HG03045 (cell line): ENCODE measurements around the gene PLP1.
"Not testable (repeated sequence)": the region's sequence is repeated elsewhere in the genome, so short reads cannot be mapped to it uniquely, and the experiment has no call there.

Source experiments
- ATAC-seq: cut with Tn5 transposase; IDR thresholded peaks from one replicate; pipeline ENCODE4 v1.9.1; 2021; ENCODE audit warnings: mild to moderate bottlenecking, moderate library complexity; ENCODE audit not compliant: unreplicated experiment

PLP1 gene

GRCh38 chrX:103776546-103776945 lies at the start of gene PLP1:
Gene PLP1, plus strand, starts transcription at chrX:103776840. Its CDS starts 156 bp downstream, at chrX:103776996.
- ATAC-seq: no peak

GRCh38 chrX:103727115-103727514 lies 49.5 kb upstream of the PLP1 start:
- ATAC-seq: no peak

GRCh38 chrX:103729015-103729414 lies 47.6 kb upstream of the PLP1 start:
- ATAC-seq: no peak

GRCh38 chrX:103730147-103730795 lies 46.4 kb upstream of the PLP1 start:
- ATAC-seq: no peak

- ATAC-seq: no peak
Observed at GRCh38 chrX:103730796-103731493, 45.7 kb upstream of the PLP1 start.

GRCh38 chrX:103733017-103733416 lies 43.6 kb upstream of the PLP1 start:
- ATAC-seq: no peak

- ATAC-seq: no peak
Observed at GRCh38 chrX:103734125-103734760, 42.4 kb upstream of the PLP1 start.

GRCh38 chrX:103737696-103738095 lies 38.9 kb upstream of the PLP1 start:
- no peak for ATAC-seq

- ATAC-seq: no peak
Observed at GRCh38 chrX:103739421-103739820, 37.2 kb upstream of the PLP1 start.

GRCh38 chrX:103741879-103742278 lies 34.8 kb upstream of the PLP1 start:
- no peak for ATAC-seq

GRCh38 chrX:103742339-103742738 lies 34.3 kb upstream of the PLP1 start:
- no peak for ATAC-seq

- no peak for ATAC-seq
Observed at GRCh38 chrX:103747163-103747562, 29.5 kb upstream of the PLP1 start.

- ATAC-seq: no peak
Observed at GRCh38 chrX:103754401-103754800, 22.2 kb upstream of the PLP1 start.

- ATAC-seq: no peak
Observed at GRCh38 chrX:103756736-103757135, 19.9 kb upstream of the PLP1 start.

- no peak for ATAC-seq
Observed at GRCh38 chrX:103758555-103758954, 18.1 kb upstream of the PLP1 start.

- not testable (repeated sequence) for ATAC-seq
Observed at GRCh38 chrX:103763541-103763940, 13.1 kb upstream of the PLP1 start.

GRCh38 chrX:103766813-103767555 lies 9.7 kb upstream of the PLP1 start:
- ATAC-seq: not testable (repeated sequence)

GRCh38 chrX:103773445-103773844 lies 3.2 kb upstream of the PLP1 start:
- ATAC-seq: no peak

- no peak for ATAC-seq
Observed at GRCh38 chrX:103774070-103774642, 2.5 kb upstream of the PLP1 start.

GRCh38 chrX:103779141-103779789 lies 2.6 kb downstream of the PLP1 start:
- no peak for ATAC-seq
